Activated CD4-positive, alpha-beta T cell treated with anti-CD3 and anti-CD28 coated beads for 4 hours (primary cell): ENCODE data around the gene PCSK7.
"Not testable (repeated sequence)": the region's sequence is repeated elsewhere in the genome, so short reads cannot be mapped to it uniquely, and the experiment has no call there.

ENCODE experiments used
- DNase-seq, 2 donors: peaks; one replicate each; pipeline ENCODE4 v3.0.0-alpha.2; 2020

The PCSK7 gene

DNA sequence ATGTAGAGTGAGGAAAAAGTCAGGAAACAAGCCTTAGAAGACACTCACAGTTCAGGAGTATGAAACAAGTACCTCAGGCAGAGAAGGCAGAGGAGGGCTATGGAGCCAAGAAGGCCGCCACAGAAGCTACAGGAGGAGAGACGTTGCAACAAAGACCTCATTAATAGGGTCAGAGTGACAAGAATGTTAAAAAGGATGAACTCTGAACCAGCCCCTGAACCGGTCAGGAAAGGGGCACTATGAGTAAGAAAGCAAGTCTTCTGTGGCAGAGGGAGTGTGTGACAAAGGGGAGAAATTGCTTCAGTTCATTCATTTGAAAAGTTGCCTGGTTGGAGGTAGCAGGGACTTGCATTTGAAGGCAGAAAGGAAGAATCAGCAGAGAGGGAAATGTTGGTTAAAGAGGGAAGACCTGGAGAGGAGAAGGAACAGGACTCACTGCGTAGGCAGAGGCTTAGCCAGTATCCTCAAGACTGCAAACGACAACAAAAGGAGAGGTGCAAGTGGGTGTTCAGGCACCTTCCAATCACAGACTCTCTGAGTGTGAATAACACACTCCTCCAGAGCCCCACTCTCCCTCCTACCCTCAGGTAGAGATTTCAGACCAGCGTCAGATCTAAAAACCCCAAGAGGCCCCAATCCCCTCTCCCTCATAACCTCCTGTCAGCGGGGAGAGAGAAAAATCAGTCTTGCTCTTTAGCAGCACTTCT lies 17.3 kb downstream of the PCSK7 start:
- no peak for DNase-seq

DNA sequence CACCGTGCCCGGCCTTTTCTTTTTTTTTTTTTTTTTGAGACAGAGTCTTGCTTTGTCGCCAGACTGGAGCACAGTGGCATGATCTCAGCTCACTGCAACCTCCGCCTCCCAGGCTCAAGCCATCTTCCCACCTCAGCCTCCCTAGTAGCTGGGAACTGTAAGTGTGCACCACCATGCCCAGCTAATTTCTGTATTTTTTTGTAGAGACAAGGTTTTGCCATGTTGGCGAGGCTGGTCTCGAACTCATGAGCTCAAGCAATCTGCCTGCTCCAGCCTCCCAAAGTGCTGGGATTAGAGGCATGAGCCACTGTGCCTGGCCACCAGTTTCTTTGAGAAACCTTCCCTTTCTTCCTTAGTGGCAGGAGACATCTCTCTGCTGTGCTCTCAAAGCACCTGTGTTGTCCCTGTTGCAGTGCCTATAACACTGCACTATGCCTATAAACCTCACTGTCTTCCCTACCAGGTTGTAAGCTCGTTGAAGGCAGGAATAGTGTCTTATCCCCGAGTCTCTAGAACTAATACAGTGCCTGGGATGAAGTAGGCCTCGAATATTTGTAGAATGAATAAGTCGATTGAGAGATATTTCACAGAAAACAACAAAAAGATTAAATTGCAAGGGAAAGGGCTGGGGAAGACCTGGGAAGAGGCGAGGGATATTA lies 19.0 kb downstream of the PCSK7 start:
- DNase-seq = no peak

DNA sequence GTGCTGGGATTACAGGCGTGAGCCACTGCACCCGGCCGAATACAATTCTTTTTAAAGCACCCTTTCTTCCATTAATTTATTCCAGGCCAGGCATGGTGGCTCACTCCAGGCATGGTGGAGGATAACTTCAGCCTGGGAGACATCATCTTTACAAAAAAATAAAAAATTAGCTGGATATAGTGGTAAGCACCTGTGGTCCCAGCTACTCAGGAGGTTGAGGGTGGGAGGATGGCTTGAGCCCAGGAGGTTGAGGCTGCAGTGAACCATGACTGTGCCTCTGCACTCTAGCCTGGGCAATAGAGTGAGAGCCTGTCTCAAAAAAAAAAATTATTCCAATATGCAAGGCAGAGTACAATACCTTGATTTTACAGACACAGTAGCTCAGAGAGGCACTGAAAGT lies 21.3 kb downstream of the PCSK7 start:
- DNase-seq = no peak

DNA sequence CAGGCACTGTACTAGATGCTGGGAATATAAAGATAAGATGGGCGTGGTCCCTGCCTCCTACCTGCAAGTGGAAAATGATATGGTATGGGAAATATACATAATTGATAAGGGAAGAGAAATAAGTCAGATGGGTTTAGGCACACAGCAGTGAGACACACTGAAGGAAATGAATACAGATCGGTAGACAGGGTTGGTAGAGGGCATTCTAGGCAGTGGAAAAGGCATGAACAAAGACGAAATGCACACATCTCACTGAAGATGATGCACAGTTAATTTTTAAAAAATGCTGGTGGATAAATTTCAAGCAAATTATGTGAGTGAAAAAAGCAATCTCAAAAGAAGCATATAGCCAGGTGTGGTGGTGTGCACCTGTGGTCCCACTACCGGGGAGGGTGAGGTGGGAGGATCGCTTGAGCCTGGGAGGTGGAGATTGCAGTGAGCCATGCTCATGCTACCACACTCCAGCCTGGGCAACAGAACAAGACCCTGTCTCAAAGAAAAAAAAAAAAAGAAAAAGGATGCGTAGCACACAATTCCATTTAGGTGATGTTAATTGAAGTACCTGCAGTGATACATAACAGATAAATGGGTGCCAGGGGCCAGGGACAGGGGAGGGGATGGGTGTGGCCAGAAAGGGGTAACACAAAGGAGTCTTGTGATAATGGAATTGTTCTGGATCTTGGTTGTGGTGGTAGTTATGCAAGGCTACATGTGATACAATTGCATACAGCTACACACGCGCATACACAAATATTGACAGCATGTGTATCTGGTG lies 22.3 kb downstream of the PCSK7 start:
- not testable (repeated sequence) for DNase-seq

DNA sequence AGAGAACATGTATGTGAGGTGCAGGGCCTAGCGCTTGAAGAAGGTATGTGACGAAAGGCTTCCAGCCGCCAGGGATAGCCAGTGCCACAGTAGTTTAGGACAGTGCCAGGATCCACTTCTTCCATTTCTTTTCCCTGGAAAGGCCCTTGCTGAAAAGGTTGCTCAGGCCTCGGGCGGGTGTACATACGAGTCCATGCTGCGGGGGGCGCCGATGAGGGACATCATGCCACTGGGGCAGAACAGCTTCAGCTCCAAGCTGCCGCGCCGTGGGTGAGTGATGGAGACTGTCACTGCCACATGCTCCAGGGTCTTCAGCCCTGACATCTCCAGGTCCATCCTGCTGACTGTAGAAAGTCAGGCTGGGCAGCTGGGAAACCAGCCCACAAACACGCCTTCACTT lies 23.2 kb downstream of the PCSK7 start:
- not testable (repeated sequence) for DNase-seq

DNA sequence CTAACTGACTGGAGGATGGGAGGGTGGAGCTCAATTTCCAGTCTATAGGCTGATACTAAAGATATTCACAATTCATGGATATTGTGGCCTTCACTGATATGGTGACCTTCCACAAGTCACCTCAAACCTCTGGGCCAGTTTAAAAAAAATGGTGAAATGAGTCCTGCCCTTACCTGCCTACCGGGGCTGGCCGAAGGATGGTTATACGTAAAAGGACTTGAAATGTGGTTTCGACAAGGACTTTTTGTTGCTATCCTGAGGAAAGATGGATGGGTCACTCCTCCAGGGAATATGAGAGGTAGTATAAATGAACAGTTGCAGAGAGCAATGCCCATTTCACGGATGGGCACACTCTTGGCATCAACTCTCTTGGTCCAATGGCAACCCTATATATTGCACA lies 24.4 kb downstream of the PCSK7 start:
- DNase-seq = not testable (repeated sequence)

DNA sequence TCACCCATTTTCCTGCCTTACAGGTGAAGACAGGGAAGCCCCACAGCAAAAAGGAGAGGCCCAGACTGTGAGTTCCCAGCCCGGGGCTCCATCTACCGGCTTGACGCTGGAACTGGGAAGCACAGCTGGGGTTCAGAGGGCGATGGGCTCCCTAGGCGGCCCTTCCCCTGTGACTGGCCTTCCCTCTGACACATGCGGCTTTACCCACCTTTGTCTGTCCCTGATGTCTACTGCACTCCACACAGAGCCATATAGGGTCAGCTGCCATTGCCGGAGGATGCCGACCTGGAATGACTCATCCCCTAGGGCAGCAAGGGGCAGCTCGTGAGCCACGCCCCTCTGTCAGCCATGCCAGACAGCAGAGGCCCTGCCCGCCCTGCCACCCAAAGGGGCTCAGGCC lies 25.0 kb downstream of the PCSK7 start:
- not testable (repeated sequence) for DNase-seq

DNA sequence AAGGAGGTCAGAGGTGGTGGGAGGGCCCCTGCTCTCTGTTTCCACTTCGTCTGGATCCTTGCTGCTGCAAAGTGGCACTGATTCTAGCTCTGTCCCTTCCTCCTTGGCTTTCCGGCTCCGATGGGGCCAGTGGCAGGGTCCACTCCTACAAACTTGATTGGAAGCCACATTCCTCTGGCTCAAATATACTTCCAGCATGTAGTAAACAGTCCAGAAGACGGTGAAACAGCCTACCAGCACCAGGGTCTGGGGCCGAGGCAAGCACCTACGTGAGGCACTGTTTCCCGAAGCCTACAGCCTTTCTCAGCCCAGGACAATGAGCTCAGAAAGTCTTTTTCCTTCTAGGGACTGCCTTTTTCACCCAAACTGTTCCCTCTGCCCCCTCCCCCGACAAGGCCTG lies 25.8 kb downstream of the PCSK7 start:
- DNase-seq = not testable (repeated sequence)

DNA sequence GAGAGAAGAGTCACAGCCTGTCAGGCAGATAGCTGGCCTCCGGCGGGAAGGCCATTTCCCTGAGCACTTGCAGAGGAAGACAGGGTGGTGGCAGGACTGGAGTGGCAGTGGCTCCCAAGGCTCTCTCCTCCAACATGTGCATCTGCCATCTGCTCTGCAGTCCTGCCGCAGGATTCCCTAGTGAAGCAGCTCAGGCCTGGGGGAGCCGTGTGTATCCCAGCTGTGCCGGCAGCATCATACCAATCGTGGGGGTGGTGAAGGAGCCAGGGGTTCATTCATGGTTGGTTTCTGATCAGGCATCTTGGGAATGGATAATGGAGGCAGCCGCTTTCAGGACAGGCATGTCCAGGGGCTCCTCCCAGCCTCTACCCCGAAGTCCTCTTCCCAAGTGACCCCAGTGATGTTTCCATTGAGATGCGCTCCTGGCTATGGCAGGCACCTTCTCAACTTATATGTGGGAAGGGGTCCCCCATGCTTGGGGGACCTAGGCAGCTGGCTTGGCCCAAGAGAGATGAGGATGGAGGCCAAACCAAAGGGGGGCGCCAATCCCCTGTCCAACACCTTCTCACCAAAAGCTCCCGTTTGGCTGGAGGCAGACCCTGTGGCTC lies 26.6 kb downstream of the PCSK7 start:
- no peak for DNase-seq

DNA sequence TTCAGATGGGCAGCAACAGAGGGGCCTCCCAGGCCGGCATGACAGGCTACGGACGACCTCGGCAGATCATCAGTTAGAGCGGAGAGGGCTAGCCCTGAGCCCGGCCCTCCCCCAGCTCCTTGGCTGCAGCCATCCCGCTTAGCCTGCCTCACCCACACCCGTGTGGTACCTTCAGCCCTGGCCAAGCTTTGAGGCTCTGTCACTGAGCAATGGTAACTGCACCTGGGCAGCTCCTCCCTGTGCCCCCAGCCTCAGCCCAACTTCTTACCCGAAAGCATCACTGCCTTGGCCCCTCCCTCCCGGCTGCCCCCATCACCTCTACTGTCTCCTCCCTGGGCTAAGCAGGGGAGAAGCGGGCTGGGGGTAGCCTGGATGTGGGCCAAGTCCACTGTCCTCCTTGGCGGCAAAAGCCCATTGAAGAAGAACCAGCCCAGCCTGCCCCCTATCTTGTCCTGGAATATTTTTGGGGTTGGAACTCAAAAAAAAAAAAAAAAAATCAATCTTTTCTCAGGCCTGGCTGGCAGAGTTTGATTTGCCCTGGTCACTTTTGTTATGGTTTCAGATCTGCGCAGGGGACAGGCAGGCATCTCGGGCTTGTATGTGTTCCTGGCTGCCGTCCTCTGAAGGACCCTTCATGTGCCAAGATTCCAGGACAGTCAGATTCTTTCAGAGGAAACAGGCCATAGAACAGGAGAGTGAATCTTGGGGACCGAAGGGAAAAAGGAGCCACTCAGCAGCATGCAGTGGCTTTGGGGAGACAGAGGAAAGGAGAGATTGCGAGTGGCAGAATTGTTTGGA lies 27.4 kb downstream of the PCSK7 start:
- no peak for DNase-seq

DNA sequence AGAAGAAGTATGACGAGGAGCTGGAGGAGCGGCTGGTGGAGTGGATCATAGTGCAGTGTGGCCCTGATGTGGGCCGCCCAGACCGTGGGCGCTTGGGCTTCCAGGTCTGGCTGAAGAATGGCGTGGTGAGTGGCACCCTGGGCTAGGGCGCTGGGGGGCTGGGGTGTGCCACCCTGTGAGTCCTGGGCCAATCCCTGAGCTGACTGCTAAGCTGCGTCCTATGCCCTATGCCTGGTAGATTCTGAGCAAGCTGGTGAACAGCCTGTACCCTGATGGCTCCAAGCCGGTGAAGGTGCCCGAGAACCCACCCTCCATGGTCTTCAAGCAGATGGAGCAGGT lies 28.8 kb downstream of the PCSK7 start:
- no peak for DNase-seq

DNA sequence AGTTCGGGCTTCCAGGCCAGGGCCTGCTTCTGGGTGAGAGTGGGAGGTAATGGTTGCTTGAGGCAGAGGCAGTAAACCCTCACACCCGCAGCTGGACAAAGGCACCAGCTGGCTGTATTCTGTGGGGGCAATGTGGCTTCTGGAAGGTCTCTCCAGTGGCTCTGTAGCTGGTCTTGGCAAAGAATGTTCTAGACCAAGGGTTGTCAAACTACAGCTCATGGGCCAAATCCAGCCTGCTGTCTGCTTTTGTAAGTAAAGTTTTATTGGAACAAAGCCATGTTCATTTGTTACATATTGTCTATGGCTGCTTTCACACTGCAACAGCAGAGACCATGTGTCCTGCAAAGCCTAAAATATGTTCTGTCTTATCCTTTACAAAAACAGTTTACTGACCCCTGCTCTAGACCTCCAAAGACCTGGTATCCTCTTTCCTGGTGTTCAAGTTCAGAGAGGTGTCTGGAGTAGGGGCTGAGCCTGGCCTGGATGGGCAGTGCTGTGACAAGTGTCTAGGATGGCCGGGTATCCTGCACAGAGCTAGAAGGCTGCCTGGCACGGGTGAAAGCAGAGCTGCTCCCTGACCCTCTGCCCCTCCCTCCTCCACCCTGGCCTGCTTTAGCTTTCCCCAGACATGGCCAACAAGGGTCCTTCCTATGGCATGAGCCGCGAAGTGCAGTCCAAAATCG lies 29.3 kb downstream of the PCSK7 start:
- no peak for DNase-seq

DNA sequence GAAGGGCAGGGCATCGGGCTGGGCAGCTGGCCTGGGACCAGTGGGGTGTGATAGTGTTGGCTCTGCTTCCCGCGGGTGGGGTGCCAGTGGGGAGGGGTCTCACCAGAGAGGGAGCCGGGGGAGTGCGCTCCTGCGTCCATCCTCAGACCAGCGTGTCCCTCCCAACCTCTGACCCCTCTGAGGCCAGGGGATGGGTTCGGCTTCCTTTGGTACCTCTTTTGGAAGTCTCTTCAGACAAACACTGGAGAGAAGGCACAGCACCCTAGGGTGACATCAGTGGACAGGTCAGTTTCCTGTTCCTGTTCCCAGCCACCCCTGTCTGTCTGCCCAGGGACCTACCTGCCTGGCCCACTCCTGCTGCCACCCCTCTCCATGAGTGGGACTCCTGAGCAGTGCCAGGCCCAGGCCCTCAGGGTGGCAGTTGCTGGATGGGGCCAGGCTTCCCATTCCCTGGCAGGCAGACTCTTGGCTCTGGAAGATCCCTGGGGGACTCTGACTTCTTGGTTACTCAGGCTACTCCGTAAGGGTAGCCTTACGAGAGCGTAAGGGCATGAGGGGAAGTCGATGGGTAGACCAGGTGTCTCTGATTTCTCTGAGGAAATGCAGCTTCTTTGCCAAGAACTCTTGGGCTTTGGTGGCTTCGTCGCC lies 30.1 kb downstream of the PCSK7 start:
- no peak for DNase-seq

DNA sequence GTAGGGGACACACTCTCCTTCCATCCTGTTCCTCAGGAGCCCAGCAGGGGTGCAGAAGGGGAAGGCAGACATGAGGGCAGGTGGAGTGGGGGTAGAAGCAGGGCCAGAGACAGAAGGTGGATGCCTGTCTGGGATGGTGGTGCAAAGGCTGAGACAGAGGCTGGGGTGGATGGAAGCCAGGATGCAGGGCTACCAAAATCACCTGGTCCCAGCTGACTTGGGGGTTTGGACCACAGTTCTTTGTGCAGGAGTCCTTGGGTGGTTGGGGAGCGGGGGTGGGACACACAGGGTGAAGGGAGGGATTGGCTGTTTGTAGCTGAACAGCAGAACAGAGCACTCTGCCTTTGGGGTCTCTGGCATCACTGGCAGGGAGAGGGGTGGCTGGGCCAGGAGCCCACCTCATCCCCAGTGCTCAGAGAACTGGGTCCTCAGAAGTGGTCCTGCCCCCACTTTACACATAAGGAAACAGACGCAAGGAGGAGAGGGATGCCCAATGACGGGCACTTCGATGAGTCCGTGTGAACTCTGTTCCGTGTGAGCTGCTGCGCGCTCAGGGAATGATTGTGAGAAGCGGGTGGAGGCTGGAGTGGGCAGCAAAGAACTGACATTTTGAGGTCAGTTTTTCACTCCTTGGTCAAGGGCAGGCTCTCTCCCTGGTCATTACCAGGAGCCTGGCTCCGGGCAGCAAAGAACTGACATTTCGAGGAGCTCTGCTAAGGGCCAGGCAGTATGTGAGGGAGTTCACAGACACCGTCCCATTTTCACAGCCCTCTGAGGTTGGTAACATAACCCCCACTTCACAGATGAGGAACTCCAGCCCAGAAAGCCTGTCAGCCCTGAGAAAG lies 30.8 kb downstream of the PCSK7 start:
- DNase-seq = no peak

DNA sequence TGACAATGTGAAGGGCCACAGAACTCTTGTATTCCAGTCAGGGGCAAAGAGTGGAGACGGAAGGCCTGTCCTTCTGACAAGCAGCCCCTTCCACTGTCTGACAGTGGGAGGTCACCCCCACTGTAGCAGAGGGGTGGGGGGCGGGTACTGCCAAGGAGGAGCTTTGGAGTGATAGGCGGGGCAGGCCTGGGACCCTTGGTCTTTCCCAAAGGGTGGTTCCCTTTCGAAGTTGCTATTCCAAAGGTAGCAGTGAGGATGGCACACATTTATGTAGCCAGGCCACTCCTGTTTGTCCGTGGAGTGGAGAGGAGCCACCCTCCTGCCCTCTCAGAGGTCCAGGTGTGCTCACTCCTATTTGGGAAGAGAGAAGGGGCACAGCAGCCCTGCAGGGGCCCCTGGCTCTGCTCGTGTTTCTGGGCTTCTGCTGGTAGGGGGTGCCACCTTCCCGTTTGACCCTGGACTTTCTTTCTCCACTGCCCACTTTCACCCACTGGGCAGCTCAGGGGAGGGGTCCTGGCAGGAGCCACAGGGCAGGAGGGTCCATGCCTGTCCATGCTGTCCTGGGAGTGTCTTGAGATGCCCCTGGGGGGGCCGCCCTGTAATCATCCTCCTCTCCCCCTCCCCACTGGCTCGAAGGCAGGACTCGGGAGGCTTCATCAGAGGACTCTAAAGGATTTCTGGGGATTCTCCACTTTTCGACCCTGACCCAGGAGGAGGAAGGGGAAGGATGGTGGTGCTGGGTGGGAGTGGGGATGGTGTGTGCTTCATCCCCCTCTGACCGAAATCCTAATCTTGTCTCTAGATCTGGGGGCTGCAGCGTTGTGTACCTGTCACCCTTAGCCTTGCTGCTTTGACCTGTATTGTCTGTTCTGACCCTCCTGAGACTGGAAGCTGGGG lies 31.7 kb downstream of the PCSK7 start:
- DNase-seq = no peak

DNA sequence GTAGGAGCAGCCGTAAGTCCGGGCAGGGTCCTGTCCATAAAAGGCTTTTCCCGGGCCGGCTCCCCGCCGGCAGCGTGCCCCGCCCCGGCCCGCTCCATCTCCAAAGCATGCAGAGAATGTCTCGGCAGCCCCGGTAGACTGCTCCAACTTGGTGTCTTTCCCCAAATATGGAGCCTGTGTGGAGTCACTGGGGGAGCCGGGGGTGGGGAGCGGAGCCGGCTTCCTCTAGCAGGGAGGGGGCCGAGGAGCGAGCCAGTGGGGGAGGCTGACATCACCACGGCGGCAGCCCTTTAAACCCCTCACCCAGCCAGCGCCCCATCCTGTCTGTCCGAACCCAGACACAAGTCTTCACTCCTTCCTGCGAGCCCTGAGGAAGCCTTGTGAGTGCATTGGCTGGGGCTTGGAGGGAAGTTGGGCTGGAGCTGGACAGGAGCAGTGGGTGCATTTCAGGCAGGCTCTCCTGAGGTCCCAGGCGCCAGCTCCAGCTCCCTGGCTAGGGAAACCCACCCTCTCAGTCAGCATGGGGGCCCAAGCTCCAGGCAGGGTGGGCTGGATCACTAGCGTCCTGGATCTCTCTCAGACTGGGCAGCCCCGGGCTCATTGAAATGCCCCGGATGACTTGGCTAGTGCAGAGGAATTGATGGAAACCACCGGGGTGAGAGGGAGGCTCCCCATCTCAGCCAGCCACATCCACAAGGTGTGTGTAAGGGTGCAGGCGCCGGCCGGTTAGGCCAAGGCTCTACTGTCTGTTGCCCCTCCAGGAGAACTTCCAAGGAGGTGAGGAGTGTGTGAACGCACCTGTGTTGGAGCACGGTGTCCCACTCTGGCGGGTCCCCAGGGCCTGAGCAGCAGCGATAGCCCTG lies 32.6 kb downstream of the PCSK7 start, which contains the start of gene TAGLN:
Gene TAGLN (plus strand): TSS at position 318 of the 863 bp plus-strand sequence. CDS start 3,644 bp downstream, outside the sequence.
- DNase-seq = no peak

DNA sequence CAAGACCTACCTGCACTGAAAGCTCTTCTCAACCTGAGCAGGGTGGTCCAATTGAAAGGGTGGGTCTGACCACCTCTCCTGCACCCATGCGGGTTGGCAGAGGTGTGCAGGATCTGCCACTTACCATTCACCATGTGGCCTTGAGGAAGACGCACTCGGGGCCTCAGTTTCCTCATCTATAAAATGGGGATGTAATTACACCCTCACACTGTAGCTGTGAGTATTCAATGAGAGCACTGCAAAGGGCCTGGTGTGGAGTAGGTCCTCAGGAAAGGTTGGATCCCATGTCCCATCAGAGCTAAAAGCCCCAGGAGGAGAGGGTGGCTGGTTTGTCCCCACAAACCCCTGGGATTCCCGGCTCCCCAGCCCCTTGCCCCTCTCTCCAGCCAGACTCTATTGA lies 33.3 kb downstream of the PCSK7 start:
- DNase-seq = no peak
